Stimulated activated CD8-positive, alpha-beta memory T cell treated with anti-CD3 and anti-CD28 coated beads, Interleukin-7, amount 100 ng/mL, for 4 hours (primary cell): ENCODE data around the gene PACRGL.

ENCODE experiments used
- DNase-seq, 2 donors: peaks; one replicate each; pipeline ENCODE4 v3.0.0-alpha.2; 2020; ENCODE audit warnings: low read depth in 2 of 2

Gene PACRGL

DNA sequence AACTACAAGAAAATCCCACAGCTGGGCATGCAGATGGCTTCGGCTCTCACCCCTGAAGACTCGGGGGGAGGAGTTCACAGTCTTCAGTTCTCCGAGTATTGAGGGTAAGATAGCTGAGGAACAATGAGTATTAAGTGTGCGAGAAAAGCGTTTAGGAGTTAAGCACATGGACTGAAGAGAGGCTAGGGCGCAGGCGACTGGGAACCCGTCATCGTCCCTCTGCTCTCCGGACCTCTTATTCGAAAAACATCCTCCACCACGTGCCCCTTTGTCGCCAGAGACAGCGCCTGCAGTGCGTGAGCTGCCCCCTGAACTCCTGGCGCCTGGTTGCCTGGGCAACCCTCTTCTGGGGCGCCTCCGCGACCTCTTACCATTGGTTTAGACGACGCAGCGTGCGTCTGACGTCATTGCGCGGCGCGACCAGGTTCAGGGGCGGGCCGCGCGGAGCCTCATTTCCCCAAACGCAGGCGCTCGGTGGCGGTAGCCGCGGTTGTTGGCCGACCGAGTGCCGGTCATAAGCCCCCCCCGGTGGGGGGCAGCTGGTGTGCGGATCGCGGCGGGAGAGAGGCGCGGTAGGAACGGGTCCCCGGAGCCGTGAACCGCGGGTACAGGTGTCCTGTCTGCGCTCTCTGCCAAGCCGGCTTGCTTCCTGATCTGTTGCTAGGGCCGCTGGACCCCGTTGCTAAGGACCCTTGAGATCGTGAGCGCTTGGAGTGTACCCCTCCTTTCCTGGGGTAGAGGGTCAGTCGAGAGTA is at the start of gene PACRGL:
Gene PACRGL (plus strand): TSS at position 452 of the 755 bp plus-strand sequence. CDS start 4,024 bp downstream, outside the sequence.
- peak; percentile 87 to 90 for DNase-seq

DNA sequence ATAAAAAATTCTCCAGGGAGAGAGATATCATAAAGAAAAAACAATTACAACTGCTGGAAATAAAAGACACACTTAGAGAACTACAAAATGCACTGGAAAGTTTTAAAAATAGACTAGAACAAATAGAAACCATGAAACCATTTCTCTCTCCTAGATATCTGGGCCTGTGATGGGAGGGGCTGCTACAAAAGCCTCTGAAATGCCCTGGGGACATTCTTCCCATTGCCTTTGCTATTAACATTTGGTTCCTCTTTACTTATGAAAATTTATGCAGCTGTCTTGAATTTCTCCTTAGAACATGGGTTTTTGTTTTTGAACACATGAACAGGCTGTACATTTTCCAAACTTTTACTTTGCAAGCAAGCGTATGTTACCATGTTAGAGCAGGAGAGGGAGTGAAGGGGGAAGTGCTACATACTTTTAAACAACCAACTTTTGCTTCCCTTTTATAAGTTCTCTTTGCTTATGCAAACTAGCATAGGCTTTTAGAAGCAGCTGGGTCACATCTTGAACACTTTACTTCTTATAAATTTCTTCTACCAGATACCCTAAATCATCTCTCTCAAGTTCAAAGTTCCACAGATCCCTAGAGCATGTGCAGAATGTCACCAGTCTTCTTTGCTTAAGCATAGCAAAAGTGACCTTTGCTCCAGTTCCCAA is 47.9 kb upstream of the PACRGL start:
- DNase-seq, result no peak

DNA sequence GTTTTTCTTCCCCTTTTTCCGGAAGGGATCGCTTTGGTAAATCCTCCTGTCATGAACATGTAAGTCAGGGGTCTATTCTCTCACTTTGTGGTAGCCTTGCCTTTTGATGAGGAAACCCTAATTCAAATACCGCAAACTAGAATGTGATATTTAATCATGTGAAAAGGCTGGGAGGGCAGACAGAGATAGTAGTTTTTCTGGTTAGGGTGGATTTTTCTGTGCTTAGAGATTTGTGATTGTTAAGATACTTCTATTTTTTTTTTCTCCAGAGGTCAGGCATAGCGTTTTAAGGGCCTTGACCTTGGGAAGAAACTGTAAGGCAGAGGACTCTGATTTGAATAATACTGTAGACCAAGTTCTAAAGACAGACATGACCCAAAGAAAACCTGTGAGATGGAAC is 41.8 kb upstream of the PACRGL start:
- DNase-seq, result no peak

DNA sequence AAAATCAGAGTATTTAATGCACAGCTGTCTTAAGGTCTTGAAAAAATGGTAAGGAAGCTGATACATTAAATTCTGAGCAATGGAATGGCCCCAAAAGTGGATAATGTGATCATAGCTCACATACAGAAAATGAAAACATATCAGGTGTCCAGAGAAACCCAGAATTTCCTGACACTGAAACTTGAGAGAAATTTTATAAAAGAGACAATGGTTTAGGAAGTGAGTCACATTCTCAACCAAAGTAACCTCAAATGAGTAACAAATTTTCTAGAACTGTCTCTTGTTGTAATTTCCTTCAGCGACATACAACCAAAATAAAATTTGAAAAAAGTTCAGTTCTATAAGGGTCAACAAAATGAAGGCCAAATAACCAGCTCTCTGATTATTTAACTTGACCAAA is 37.4 kb upstream of the PACRGL start:
- no peak for DNase-seq

DNA sequence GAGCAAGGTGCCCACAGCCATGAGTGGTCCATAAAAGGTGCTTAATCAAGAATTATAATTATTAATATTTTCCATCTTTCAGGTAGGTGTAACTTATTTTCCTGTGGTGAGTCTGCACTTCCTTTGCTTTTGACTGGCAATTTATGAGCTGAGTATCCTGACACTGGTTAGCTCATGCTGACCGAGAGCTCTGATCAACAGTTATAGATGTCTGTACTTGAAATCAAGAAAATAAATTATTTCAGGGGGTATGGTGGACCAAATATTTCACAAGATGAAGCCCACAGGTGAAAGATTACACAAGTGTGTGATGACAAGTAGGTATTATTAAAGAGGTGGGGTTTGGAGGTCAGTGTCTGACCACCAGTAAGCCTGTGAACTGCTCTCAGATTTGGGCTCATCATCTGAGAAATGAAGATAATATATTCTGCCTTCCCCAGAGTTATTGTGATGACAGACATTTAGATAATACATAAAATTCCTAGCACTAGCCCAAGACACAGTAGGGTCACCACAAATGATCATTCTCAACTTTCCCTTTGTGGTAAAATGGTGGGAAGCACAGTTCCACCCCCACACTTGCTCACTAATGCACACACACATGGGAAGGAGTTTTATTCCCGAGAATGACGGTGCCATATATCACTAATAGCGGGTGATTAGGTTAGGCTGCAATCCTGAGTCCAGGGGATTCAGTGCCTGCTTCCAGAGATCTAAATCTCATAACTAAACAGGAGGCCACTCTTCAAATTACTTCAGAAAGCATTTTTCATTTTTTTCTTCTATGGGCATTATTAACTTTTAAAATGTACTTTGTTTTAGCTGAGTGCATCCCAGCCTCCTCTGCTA is 34.0 kb upstream of the PACRGL start:
- no peak for DNase-seq

DNA sequence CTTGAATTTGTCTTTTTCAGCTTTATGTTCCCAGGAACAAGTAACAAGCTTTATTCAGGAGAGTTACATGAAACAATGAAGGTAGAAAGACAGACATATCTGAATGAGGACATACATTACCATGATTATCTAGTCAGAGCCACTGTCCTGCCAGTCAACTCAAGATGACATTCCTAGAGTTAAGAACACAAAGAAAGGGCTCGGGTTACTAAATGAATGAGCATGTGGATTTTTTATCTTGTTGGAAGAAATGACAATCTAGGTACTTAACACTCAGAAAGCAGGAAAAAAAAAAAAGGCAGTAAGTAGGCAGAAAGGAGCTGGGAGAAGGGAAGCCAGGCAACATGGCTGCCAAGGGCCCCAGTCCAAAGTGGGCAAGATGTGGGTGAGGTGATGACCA is 28.0 kb upstream of the PACRGL start:
- no peak for DNase-seq

DNA sequence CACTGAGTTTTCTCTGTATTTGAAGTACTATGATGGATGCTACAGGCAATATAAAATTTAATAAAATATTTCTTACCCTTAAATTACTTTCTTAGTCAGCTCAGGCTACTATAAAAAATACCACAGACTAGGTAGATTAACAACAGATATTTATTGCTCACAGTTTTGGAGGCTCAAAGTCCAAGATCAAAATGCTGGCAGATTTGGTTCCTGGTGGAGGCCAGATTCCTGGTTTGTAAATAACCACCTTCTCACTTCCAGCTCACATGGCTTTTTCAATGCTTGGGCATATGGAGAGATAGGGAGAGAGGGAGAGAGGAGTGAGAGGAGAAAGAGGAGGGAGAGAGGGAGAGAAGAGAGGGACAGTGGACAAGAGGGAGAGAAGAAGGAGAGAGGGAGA is 24.5 kb upstream of the PACRGL start:
- DNase-seq, result no peak

DNA sequence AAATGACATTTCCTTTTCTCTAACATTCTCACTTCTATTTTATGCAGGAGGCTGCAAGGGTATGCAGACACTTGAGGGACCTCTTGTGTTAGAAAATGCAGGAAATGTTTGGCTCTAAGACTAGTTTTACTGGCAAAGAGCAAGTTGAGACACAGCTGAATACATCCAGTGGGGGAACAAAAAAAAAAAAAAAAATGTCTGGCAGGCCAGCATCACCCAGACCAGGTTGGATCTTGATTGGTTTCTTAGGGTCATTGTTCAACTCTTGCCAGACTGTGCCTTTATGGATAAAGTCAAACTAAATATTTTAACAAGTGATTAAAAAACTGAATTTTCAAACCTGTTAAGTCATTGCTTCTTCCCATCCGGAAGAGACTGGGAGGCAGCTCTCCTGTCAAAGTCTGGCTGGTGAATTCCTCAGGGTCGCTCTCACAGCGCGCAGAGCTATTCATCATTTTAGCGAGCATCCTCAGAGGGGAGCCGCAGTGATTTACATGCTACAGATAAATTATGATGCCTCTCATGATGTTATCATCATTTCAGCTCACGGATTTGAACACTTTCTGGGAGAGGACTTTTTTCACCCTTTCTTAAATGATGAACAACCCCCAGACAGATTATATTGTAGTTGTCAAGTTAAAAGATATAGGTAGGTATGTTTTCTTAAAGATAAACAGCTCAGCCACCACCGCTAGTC is 23.6 kb upstream of the PACRGL start:
- DNase-seq, result no peak

DNA sequence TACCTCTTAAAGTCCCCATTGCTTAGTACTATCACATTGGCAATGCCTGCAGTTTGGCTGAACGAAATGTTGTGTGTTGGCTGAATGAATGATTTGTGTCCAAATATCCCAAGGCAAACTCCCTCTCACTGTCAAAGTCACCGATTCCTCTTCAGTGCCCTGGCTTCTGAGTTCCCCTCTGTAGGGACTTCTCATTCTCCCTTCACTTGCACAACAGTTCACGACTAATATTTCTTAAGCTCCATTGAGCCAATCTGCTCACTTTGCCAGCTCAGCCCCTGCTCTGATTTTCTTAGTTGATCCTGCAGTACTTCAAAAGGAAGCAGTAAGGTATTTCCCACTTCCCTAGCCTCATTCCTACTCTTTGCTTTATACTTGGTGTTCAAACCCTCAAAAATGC is 21.9 kb upstream of the PACRGL start:
- no peak for DNase-seq

DNA sequence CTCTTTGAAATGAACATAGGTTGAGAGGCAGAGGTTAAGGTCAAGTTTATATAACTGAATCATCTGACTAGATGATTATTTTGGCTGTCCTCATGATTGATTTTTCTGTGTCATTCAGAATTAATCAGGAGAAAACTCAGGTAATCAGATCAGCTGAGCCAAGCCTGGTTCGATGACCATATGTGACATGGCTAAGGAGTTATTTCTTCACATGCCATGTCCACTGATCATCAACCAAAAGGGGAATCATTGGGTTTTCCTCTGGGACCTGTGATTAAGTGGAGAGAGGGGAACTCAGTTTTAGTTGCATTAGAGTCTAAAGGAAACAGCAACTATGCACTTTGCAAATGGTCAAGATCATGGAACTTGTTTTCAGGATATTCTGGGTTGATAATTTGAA is 20.3 kb upstream of the PACRGL start:
- DNase-seq, result no peak

DNA sequence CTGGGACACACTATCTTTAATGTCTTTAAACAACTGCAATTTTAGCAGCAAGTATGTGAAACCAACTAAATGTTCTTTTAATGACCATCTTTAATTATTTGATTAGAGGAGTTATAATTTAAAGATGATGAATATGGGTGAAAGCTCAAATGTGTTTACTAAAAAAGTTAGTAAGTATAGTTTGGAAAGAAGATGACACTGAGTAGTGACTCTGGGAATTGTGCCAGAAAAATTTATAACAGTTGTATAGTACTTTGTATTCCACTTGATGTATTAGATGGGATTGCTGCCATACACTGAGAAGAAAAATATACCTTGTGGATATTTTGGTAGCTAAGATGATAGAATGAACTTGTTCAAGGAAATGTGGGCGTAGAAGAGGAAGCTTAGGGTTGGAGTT is 19.5 kb upstream of the PACRGL start:
- DNase-seq, result no peak

DNA sequence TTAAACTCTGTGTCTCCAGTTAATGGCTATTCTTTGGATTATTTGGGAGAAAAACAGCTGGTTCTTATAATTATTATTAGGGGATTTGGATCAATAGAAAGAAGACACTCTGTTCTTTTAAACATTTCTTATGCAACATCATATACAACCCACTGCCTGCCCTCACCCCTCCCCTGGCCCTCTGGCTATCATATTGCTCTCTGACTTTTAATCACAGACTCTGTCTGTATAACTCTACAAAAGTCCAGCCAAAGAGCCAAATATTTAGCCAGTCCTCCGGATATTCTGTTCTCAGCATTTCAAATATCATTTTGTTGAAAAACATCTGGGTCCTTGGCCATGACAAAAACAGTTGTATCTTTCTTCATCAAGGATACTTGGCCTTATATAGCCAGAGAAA is 19.0 kb upstream of the PACRGL start:
- DNase-seq, result no peak

DNA sequence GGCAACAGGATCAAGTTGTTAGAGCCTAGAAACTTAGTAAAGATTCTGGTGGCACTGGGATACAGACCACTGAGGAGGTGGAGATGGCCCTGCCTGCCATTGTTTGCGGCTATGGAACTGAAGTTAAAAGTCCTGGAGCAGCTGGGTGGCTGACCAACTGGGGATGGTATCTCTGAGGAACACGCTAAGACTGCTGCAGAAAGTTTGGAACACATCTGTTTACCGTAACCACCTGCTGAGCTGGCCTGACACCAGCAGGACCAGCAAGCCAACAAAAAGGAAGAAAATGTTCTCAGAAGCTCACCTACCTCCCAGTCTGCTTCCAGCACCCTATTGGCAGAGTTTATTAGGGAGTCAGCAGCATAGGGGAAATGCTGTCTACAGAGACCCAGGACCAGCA is 17.4 kb upstream of the PACRGL start:
- DNase-seq, result no peak

DNA sequence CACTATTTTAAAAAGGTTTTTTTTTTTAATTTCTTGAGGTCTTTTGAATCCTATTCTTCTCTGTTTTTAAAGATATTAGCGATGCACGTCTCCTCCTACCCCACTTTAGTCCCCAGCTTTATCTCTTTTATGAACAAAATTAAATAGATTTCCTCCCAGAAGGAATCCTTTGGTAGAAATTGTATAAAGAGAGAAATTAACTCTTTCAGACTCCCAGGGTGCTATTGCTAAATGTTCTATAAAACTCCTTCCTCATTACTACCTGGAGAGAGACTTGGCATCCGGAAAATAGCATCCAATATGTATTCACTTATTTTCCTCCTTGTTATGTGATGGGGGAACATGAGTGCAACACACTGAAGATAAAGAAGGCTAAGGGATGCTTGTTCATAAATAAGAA is 16.5 kb upstream of the PACRGL start:
- DNase-seq, result no peak

DNA sequence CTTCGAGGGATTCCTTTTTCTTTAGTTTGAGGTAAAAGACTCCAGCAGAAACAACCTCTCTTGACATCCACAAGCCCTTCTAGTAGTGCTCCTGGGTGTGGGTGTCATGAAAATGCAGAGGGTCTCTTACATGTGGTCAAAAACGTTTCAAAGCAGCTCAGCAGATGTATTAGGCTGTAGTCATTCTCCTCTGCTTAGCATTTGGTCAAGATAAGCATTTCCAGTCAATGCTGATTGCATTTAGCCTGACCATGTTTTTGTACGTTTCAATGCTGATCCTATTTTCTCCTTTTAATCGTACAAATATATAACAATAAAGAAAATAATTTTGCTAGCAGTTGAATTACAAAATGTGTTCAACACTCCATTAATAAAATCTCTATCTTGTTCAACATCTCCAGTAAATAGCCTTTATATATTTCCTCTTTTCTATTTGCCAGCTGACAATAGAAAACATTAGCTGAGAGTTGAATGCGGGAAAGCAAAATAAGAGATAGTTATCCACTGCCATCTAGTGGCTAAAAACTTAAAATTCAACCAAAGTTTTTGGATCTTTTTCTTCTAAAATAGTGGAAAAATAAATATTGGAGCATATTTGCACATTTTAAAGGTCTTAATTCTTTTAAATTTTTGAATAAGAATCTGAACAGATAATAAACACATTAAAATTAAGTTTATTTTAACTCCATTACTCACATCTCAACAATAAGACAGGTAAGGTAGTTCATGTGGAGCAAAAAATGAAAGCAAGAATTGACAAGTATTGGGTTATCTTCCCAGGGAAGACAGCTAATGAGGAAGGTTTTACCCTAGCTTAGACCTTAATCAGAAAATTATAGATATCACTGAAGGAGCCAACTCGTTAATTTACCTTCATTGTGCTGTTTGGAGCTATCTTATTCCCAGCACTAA is 15.2 kb upstream of the PACRGL start:
- DNase-seq, result no peak

DNA sequence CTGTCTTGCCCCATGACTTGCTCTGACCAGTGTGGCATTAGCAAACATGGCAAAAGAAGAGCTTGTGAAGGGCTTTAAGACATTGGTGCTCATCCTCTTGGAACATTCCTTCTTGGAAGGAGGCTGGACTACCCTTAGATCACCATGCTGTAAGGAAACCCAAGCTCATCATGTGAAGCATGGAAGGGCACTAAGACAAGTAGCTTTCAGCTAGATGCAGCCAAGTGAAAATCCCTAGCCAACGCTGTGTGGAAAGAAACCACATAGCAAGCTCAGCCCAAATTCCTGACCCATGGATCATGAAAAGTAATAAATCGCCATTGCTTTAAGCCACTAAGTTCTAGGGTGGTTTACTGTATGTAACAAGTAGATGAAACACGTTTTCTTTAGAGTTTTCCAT is 12.4 kb upstream of the PACRGL start:
- no peak for DNase-seq

DNA sequence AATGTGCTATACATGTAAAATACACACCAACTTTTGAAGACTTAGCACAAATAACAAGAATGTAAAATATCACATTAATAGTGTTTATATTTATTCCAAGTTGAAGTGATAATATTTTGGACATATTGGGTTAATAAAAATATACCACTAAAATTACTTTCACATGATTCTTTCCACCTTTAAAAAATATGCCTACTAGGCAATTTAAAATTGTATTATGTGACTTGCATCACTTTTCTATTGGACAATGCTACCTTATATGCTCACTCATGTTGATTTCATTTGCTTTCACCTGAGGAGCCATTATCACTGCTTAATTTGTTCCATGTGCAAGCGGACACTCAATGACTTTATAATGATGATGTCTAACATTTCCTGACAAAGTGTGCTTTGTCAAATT is 3.4 kb upstream of the PACRGL start:
- DNase-seq, result no peak

DNA sequence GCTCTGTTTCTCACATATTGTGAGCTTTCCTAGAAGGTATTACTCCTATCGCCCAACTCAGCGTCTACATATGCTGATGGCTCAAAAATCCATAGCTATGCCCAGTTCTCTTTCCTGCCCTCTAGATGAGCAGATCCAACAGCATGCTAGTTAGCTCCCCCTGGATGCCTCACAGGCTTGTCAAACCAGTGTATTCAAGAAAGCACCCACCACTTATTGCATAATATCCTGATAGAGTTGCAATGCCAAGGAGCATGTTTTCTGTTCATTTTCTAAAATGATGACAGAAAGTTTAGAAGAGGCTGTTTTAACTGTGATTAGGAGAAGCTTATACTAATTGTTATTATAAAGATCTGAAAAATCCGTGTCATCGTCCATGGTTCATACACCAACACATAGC is 1.9 kb upstream of the PACRGL start:
- no peak for DNase-seq

DNA sequence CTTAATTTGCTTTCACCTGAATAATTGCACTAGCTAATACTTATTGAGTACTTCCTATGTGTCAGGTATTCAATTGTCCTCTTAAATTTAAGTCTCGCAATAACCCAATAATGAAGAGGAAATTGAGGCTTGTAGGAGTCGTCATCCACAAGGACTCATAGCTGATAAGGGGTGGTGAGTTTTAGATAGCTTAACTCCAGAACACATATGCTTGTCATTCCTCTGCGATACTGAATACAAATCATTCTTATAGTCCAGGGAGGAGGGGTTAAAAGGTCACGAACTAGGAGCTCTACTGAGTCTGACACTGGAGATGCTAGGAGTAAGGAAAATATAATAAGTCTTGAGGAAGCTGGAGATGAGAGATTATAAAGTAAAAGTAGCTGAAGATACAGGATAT is 1.4 kb upstream of the PACRGL start:
- no peak for DNase-seq

DNA sequence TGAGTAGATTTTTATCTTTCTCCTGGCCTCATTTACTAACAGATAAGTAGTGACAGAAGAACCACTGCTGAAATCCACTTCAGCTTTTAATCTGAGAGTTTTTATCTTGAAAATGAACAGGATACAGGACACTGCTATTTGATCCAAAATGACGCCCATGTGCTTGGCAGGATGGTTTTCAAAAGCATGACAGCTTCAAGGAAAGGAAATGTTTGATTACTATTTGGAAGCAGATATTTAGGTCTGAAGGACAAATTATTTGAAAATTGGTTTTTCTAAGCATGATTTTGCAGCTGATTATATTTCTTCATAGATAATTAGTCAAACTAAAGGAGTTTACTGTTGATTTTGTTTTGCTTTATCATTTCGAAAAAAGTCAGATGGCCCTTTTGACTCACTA is 11.1 kb downstream of the PACRGL start:
- no peak for DNase-seq

DNA sequence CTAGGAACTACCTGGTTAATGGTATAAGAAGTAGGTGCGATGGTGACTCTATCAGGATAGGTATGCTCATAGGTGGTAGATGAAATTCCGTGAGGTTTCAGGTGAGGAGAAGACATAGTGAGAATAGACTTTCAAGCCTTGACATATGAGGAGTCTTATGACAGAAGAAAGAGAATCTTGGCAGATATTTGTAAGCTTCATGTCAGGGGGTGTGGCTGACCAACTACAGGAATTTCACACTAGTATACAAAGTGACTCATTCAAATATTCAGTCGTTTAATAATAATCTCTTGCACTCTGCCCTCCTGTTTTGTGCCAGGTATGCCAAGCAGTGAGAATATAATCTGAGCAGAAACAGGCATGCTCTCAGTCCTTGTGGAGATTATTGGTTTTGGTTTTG is 22.8 kb downstream of the PACRGL start:
- no peak for DNase-seq
